Keratinocyte (primary cell): Measurements from ENCODE around the gene INSL4. TPM values are rescaled to one million over a fixed set of nuclear protein-coding genes. Genes with fewer than 3 reads are reported as not detected.

Source experiments
- DNase-seq: peaks from one replicate; pipeline ENCODE4 v3.0.0-alpha.2; 2011; ENCODE audit warnings: low read depth, missing footprints, low spot score
- FAIRE-seq: peaks from 2 replicates; lab custom pipeline; 2011; peaks lifted over from hg19 to GRCh38; lab: Jason Lieb, UNC
- H2AFZ ChIP-seq: 2 replicates; pipeline ENCODE4 v1.6.0; 2012; ENCODE audit warnings: low read length, control low read depth, inconsistent platforms; ENCODE audit not compliant: control insufficient read depth
- H3K27ac ChIP-seq: 2 replicates; pipeline ENCODE4 v1.5.1; 2011; ENCODE audit warnings: low read length; ENCODE audit not compliant: control insufficient read depth, insufficient read depth
- H3K27me3 ChIP-seq: 3 replicates; pipeline ENCODE4 v1.6.0; 2011; ENCODE audit warnings: low read length; ENCODE audit not compliant: control insufficient read depth, insufficient read depth; ENCODE audit errors: extremely low read depth
- H3K36me3 ChIP-seq, 2 experiments: 2 replicates in 1 of 2; 3 replicates in 1 of 2; pipeline ENCODE4 v1.5.1; 2011; ENCODE audit warnings: low read length in 2 of 2, mild to moderate bottlenecking in 1 of 2; ENCODE audit not compliant: control insufficient read depth in 2 of 2, insufficient read depth in 2 of 2; ENCODE audit errors: extremely low read depth in 1 of 2
- H3K4me1 ChIP-seq: 3 replicates; pipeline ENCODE4 v1.5.1; 2011; ENCODE audit warnings: low read length; ENCODE audit not compliant: control insufficient read depth, insufficient read depth; ENCODE audit errors: extremely low read depth
- H3K4me2 ChIP-seq: 3 replicates; pipeline ENCODE4 v1.6.0; 2011; ENCODE audit warnings: low read depth, low read length; ENCODE audit not compliant: control insufficient read depth, insufficient read depth; ENCODE audit errors: extremely low read depth
- H3K4me3 ChIP-seq, 3 experiments: fragments of 200-600 bp in 1 of 3; sonication (generic) in 1 of 3; 2 replicates in 2 of 3; 3 replicates in 1 of 3; pipeline ENCODE4 v1.5.1; 2011 to 2016; ENCODE audit warnings: low read length in 3 of 3, mild to moderate bottlenecking in 3 of 3, control low read depth in 2 of 3, inconsistent platforms in 1 of 3, low read depth in 1 of 3, mixed read lengths in 1 of 3, mixed run types in 1 of 3, moderate library complexity in 1 of 3; ENCODE audit not compliant: control insufficient read depth in 2 of 3, insufficient read depth in 2 of 3; ENCODE audit errors: extremely low read depth in 1 of 3
- H3K79me2 ChIP-seq: 2 replicates; pipeline ENCODE4 v1.6.0; 2012; ENCODE audit warnings: low read length; ENCODE audit not compliant: control insufficient read depth, insufficient read depth
- H3K9ac ChIP-seq: 3 replicates; pipeline ENCODE4 v1.6.0; 2011; ENCODE audit warnings: low read length; ENCODE audit not compliant: control insufficient read depth, insufficient read depth; ENCODE audit errors: extremely low read depth
- H3K9me1 ChIP-seq: 3 replicates; pipeline ENCODE4 v1.6.0; 2011; ENCODE audit warnings: low read length; ENCODE audit not compliant: control insufficient read depth, insufficient read depth; ENCODE audit errors: extremely low read depth
- H3K9me3 ChIP-seq: 2 replicates; pipeline ENCODE4 v1.5.1; 2012; ENCODE audit warnings: low read depth, low read length; ENCODE audit not compliant: control insufficient read depth
- H4K20me1 ChIP-seq: 3 replicates; pipeline ENCODE4 v1.6.0; 2011; ENCODE audit warnings: low read length; ENCODE audit not compliant: control insufficient read depth, insufficient read depth; ENCODE audit errors: extremely low read depth
- CTCF ChIP-seq, 3 experiments: IDR thresholded peaks in 1 of 3; conservative IDR thresholded peaks in 1 of 3; optimal IDR thresholded peaks in 1 of 3; 2 replicates in 2 of 3; 3 replicates in 1 of 3; pipeline versions ENCODE3 to v1.5.1; 2011; ENCODE audit warnings: low read length in 3 of 3, mild to moderate bottlenecking in 3 of 3, moderate library complexity in 2 of 3, control low read depth in 1 of 3, inconsistent platforms in 1 of 3; ENCODE audit not compliant: insufficient read depth in 2 of 3; ENCODE audit errors: extremely low read depth in 1 of 3
- EZH2 ChIP-seq: IDR thresholded peaks from one replicate; pipeline ENCODE4 v1.6.1; 2012; ENCODE audit warnings: inconsistent platforms, mild to moderate bottlenecking, low read length, moderate library complexity
- dilution Hi-C: fragments of 300-500 bp; cut with MboI; formaldehyde crosslinking; loops from one replicate; pipeline ENCODE4 v1.7.0; 2020; ENCODE audit warnings: low sequenced_read_pairs; ENCODE audit not compliant: extremely low pct_ligation_motif_present
- polyA plus RNA-seq, 5 experiments: library from polyadenylated mRNA; depleted of rRNA in 3 of 5; stranded (reverse) in 3 of 5; stranded (forward) in 1 of 5; unstranded in 1 of 5; fragments of >200 nt; gene quantifications; 1 replicate in 1 of 5; 2 replicates in 3 of 5; 3 replicates in 1 of 5; pipeline versions ENCODE4 v1.2.1 to v1.2.3, GENCODE V29; 2011 to 2012; ENCODE audit warnings: missing spikeins in 2 of 5, low read depth in 1 of 5, low replicate concordance in 1 of 5

INSL4 gene
- polyA plus RNA-seq, 1 donor (not counting 4 experiments of a cell fraction or from before 2014, with no cell fraction given): not detected

- TF ChIP-seq EZH2: no peak
- no peak for TF ChIP-seq CTCF (optimal IDR thresholded peaks at IDR 0.05 in 1 of 3, IDR thresholded peaks at IDR 0.05 in 1 of 3, conservative IDR thresholded peaks at IDR 0.05 in 1 of 3; ENCODE audit: extremely low read depth in 1 of 3, insufficient read depth in 2 of 3, low read length in 3 of 3)
- Histone ChIP-seq H3K9me3 (no peaks in the 10 kb centered on the region), H3K4me1 (no peaks in the 10 kb centered on the region), H2AFZ (no peak overlapping the region), H4K20me1 (no peaks in the 10 kb centered on the region), H3K36me3 (no peaks in the 10 kb centered on the region), H3K4me2 (no peak overlapping the region), H3K27me3 (peaks cover 3% of the 10 kb centered on the region), H3K79me2 (no peaks in the 10 kb centered on the region), H3K9me1 (no peaks in the 10 kb centered on the region), H3K9ac (no peak overlapping the region), H3K4me3 (no peak overlapping the region), H3K27ac (no peak overlapping the region)
- FAIRE-seq (no peak), DNase-seq (no peak)
- dilution Hi-C loops: no loop called here
These were observed 37.9 kb upstream of the INSL4 start for GRCh38 chr9:5193345-5193744.

GRCh38 chr9:5195463-5195862 is 35.8 kb upstream of the INSL4 start:
- H3K79me2 ChIP-seq: no peaks in the 10 kb centered on the region
- no peak for FAIRE-seq
- H3K9ac ChIP-seq: no peak overlapping the region
- no peak overlapping the region for H3K4me3 ChIP-seq
- H3K9me1 ChIP-seq: no peaks in the 10 kb centered on the region
- H3K4me1 ChIP-seq: no peaks in the 10 kb centered on the region
- H3K9me3 ChIP-seq: no peaks in the 10 kb centered on the region
- dilution Hi-C loops: no loop called here
- peaks cover 4% of the 10 kb centered on the region for H3K27me3 ChIP-seq
- no peak for DNase-seq
- H4K20me1 ChIP-seq: no peaks in the 10 kb centered on the region
- H3K4me2 ChIP-seq: no peak overlapping the region
- TF ChIP-seq CTCF (optimal IDR thresholded peaks at IDR 0.05 in 1 of 3, IDR thresholded peaks at IDR 0.05 in 1 of 3, conservative IDR thresholded peaks at IDR 0.05 in 1 of 3; ENCODE audit: extremely low read depth in 1 of 3, insufficient read depth in 2 of 3, low read length in 3 of 3) (no peak), EZH2 (no peak)
- no peaks in the 10 kb centered on the region for H3K36me3 ChIP-seq
- H2AFZ ChIP-seq: no peak overlapping the region
- no peak overlapping the region for H3K27ac ChIP-seq
